HG02798 (cell line): Measurements from ENCODE around the gene ABHD16B.
"Not testable (repeated sequence)": the region's sequence is repeated elsewhere in the genome, so short reads cannot be mapped to it uniquely, and the experiment has no call there.

Experiments
- ATAC-seq: cut with Tn5 transposase; IDR thresholded peaks from one replicate; pipeline ENCODE4 v1.9.1; 2021; ENCODE audit warnings: mild to moderate bottlenecking; ENCODE audit not compliant: unreplicated experiment, poor library complexity

Gene ABHD16B

DNA sequence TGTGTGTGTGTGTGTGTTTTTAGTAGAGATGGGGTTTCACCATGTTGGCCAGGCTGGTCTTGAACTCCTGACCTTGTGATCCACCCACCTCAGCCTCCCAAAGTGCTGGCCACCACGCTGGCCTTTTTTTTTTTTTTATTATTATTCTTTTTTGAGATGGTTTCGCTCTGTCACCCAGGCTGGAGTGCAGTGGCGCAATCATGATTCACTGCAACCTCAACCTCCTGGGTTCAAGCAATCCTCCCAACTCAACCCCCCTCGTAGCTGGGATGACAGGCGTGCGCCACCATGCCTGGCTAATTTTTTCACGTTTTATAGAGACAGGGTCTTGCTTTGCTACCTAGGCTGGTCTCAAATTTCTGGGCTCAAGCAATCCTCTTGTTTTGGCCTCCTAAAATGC lies 12.9 kb downstream of the ABHD16B start:
- ATAC-seq = not testable (repeated sequence)

DNA sequence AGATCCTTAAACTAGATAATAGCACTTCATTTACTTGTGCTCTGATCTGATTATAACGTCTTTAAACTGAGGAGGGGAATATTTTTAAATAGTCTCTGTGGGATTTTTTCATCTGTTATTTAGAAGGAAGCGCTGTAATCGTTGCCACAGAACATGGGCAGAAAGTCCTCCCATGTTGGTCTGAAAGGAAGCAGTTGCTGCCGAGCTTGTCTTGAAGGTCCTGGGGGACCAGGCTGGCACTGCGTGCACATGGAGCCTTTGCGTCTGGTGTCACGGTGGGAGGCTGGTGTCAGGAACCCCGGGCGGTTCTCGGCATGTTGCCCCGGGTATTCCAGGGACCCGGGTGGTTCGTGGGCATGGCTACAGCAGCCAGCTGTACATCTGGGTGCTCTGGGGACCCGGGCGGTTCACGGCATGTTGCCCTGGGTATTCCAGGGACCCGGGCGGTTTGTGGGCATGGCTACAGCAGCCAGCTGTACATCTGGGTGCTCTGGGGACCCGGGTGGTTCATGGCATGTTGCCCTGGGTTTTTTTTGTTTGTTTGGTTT lies 15.3 kb downstream of the ABHD16B start:
- ATAC-seq = no peak

DNA sequence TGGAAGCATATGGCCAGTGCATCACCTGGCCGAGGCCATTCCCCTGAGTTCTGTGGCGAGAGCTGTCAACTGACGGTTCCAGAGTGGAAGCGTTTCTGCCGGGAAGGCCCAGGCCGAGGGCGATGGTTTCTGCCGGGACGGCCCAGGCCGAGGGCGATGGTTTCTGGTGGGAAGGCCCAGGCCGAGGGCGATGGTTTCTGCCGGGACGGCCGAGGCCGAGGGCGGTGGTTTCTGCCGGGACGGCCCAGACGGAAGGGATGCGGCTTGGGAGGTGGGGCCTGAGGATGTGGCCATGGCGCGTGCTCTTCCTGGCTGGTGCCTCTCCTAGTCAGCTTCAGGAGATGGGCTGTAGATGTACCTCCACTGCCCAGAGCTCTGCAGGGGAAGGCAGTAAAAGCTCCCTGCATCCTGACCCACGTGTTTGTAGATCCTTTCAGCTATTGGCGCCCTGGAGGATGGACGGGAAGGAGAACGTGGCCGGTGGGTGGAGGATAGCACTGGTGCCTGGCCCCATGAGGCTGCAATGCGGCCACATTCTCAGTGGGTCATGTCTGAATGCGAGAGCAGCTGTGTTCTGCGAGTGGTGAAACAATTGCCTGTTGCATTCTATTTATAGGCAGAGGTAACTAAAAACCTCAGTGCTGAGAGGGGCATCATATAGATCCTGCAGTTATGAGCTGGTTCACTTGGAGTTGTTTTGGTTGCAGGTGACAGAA lies 16.6 kb downstream of the ABHD16B start:
- no peak for ATAC-seq

DNA sequence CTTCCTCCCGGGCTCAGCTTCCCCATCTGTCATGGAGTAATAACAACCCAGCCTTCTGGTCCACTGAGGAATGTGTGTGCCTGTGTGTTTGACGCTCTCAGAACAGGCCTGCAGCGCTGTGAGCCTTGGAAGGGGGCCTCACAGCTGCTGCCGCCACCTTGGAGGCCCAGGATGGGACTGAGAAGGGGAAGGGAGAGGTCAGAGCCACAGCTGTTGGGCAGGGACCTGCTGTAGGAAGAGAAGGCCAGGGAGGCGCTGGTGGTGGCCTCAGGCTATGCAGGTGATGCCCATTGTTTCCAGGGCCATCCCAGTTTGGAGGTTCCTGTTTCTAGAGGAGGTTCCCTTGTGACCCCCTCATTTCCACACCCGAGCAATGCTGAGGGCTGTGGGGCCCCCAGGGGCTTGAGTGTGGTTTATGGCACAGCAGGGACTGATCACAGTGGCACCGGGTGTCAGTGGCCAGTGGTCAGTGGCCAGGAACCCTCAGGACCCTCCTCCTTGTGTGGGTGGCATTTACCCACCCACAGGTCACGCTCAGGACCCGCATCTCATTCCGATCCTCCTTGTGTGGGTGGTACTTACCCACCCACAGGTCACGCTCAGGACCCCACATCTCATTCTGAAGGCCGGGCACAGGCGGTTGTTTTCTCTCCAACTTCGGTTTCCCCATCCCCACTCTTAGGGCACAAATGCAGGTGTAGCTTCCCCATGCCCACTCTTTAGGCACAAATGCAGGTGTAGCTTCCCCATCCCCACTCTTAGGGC lies 17.8 kb downstream of the ABHD16B start:
- no peak for ATAC-seq

DNA sequence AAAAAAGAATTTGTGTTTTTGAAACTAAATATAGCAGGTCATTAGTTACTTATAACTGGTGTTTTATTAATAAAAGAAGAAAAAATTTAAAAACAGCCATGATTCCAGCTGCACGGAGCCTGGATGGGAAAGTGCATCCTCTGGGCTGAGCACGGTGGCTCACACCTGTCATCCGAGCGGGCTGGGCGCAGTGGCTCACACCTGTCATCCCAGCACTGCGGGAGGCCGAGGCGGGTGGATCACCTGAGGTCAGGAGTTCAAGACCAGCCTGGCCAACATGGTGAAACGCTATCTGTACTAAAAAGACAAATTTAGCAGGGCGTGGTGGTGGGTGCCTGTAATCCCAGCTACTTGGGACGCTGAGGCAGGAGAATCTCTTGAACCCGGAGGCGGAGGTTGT lies 19.6 kb downstream of the ABHD16B start:
- not testable (repeated sequence) for ATAC-seq

DNA sequence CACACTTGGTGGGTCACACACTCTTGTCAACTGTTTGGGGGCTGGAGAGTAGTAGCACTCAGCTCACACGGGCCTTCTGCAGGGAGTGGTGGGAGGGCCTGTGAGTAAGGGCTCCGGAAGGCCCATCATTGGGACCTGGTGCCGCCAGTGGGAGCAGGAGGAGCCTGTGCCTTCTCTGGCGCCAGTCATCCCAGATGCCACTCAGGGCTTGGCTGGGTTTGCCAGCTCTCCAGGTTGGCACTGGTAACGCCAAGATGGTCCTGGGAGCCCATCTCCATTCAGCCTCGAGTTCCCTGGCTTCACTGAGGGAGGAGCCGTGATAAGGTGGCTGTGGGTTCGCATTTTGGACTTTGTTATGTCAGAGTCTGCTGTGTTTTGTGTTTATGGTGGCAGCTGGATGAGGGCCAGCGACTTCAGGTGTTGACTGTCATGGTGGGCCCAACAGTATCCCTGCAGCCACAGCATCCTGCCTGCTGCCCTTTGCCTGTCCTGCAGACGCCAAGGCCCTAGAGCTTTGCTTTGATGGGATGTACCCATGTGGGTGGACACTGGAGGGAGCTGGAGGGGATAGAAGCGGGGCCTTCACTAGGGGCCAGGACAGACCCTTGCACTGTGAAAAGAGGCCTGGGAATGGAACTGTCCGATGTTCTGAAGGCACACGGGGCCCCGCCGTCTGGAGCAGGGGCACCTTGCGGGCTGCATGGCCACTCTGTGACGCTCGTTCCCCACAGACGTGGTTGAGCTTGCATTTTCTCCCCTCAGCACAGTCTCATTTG lies 20.3 kb downstream of the ABHD16B start:
- ATAC-seq = no peak

DNA sequence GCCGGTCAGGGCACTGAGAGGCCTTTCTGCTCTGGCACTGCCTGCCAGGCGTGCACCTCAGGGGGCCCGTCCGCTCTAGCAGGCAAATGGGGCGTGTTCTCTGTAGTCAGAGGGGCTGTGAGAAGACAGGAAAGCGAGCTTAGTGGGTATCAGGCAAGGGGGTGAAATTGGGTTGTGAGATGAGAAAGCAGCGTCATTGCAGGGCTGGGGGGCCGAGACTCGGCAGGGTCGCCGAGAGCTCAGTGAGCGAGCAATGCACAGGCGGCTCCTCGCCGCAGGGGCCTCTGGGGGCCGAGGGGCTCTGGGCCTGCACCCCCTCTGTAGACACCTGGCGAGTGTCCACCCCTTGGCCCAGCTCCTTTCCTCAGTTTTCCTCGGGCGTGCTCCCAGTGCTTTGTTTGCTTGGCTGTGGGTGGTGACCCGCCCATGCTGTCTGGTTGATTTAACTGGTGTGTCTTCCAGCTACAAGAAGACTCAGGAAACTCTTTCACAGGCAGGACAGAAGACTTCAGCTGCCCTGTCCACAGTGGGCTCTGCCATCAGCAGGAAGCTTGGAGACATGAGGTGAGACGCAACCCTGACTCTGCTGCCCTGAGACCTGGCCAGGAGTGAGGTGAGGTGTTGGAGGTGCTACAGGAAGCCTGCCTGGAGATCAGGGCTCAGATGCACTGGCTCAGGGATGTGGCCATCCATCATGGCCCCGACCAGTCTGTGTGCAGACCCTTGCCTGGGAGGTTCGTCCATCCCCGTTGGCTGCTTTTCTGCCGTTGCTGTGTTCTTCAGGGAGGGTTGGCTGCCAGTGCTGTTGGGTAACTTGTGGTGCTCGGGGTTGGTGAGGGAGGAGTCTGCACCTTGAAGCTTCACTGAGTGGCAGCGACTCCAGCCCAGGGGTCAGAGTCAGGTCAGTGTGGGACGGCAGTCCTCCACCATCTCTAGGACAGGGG lies 21.2 kb downstream of the ABHD16B start:
- ATAC-seq = no peak

DNA sequence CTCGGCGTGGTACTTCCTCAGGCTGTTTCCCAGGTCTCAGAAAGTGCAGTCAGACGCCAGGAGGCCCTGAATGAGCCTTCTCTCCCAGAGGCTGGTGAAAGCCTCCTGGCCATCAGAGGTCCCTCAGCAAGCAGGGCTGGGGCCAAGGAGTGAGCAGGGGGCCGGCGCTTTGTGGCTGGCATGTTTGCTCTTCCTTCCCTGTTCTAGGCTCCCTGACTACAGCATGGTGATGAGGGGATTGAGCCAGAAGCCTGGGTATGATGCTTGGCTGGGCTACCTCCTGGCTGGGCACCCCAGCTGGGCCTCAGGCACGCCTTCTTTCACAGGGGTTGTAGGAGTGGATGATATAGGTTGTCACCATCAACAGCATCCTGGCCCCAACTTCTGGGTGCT lies 21.9 kb downstream of the ABHD16B start:
- no peak for ATAC-seq

DNA sequence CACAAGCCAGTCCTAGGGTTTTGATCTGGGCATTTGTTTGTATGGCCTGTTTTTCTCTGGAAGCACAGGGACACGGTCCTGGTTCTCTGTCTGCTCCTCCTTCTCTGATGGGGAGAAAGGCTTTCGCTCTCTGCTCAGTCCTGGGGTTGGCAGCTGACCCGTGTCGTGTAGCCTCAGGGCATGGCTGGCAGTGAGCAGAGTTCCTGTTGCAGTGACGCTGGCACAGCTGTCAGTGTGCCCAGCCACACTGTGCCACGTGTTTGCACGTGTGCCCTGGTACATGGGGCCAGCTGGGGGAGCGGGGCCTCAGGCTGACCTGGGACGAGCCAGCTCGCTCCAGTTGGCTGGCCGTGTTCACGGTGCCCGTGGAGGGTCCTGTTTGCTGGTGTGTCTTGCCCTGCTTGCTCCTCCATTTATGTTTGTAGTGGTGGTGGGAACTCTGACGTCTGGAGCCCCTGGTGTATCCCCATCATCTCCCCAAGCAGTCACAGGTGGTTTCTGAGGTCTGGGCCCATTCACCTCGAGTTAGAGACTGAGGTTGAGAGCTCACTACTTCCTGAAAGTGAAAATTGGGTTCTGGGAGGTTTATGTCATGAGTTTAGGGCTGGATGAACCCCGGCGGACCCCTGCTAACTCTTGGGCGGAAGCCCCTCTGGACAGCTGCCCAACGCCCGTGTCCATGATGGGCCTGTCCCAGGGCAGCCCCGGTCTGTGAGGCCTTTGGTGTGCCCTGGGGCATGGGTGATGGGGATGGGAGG lies 23.4 kb downstream of the ABHD16B start:
- no peak for ATAC-seq

DNA sequence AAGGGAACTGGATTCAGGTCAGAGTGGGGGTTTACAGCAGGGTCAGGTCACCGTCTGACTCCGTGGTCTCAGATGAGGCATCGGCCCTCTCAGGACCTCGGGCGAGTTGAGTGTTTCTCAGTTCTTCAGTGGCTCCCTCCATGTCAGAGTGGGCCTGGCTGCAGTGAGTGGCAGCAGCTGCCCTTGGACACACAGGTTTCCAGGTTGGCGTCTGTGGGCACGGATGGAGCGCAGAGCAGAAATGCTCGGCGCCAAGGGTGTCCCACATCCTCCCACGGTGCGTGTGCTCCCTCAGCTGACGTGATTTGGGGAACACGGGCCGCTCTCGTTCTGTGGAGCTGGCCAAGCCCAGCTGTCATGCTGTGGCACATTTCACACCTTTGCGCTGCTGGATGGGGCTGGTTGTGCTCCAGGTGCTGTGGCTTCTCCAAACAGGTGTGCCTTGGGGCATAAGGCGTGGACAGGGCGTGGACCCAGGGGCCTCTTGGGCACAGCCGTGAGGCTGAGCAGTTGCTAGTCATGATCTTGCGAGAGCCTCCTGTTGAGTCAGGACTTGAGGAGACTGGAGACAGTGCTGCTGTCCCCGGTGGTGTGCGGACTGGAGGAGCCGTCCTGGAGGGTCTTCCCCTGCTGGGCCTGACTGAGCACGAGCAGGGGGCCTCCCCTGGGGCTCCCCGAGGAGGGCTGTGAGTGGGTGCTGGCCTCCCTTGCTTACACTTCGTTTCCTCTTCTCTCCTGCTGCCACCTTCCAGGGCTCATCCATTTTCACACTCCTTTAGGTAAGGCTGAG lies 24.2 kb downstream of the ABHD16B start:
- ATAC-seq = no peak

DNA sequence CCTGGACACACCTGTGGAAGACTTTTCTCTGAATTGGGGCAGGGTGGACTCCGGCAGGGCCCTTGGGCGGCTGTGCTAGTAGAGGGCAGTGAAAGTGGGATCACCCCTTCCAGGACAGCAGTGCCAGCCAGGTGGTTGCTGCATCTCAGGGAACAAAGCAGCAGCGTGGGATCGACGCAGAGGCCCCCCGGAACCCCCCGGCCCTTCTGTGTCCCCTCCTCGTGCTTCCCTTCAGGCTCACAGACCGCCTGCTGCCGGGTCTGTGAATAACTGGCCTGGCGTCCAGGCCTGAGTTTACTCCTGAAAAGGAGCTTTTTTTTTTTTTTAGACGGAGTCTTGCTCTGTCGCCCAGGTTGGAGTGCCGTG lies 24.7 kb downstream of the ABHD16B start:
- no peak for ATAC-seq

DNA sequence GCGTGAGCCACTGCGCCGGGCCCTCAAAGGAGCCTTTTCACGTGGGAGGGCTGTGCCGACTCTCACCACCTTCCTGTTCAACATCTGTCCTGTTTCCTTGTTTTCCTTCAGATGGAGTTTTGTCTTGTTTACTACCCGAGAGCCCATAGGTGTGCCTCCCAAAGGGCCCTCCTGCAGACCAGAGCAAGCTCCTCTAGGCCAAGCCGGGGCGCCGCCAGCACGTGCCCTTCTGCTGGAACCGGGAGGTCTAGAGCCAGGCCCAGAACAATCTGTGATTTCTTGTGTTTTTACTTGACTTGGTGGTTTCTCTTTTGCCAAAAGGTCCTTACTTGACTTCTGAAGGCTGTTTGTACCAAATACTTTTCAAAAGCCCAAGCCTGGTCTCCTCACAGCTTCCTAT lies 25.6 kb downstream of the ABHD16B start:
- ATAC-seq = no peak

DNA sequence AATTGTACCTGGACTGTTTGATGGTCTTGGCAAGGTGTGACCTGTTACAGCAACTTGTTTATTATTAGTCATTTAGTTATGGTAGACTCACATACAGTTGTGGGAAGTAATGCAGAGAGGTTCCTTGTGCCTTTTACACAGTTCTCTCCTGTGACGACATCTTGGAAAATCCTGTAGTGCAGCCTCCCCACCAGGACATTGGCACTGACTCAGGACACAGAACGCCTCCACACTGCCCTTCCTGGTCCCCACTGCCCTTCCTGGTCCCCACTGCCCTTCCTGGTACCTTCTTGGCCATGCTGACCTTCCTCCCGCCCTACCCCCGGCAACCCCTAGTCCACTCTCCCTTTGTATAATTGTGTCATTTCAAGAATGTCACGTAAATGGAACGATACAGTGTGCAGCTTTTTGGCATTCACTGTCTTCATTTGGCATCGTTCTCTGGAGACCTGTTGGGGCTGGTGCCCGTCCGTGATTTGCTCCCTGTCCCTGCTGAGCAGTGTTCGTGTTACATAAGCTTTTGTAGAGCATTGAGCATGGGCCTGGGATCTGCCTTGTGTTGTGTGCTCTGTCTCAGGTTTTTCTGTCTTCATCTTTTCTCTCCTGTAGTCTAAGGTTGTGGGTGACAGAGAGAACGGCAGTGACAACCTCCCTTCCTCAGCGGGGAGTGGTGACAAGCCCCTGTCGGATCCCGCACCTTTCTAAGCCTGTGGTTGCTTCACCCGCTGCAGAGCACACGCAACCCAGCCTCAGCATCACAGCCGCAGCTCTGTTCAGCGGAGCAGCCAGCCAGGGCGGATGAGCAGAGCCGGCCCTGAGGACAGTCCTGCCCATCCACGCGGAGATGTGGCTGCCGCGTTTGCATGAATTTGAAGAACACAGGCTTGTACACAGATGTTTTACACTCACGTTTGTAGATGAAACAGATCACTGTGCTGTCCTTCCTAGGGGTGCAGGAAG lies 28.2 kb downstream of the ABHD16B start:
- no peak for ATAC-seq

DNA sequence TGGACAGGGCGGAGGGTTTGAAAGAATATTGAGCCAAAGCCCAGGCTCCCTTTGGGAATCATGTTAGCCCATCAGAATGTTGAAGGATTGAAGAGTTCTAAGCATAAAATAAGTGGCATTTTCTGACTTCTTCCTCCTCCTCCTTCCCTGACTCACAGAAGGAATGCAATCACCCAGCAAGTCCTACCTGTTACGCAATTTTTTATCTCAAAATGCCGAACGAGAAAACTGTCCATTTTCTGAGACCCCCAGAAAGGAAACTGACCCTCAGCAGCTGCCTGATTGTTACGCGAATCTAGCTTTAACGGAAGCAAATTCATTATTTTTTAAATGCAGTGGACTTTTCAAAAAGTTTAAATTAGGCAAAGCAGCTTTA lies 28.9 kb downstream of the ABHD16B start:
- no peak for ATAC-seq

DNA sequence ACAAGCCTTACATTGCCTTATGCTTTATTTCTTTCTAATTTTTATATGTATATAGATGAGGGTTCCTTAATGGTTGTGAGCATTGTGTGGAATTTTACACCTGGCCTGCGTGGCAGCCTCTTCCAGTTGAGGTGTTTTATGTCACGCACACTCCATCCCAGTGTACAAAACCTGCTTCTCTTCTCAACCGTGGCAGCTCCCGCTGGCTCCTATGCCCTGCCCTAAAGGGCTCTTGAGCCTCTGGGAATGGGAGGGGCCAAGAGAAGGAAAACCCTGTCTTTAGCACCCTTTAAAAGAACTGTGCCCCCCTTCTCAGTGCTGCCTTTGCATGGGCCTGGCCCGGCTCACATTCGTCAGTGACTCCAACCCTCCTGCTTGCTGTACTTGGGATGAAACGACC lies 29.3 kb downstream of the ABHD16B start:
- no peak for ATAC-seq

DNA sequence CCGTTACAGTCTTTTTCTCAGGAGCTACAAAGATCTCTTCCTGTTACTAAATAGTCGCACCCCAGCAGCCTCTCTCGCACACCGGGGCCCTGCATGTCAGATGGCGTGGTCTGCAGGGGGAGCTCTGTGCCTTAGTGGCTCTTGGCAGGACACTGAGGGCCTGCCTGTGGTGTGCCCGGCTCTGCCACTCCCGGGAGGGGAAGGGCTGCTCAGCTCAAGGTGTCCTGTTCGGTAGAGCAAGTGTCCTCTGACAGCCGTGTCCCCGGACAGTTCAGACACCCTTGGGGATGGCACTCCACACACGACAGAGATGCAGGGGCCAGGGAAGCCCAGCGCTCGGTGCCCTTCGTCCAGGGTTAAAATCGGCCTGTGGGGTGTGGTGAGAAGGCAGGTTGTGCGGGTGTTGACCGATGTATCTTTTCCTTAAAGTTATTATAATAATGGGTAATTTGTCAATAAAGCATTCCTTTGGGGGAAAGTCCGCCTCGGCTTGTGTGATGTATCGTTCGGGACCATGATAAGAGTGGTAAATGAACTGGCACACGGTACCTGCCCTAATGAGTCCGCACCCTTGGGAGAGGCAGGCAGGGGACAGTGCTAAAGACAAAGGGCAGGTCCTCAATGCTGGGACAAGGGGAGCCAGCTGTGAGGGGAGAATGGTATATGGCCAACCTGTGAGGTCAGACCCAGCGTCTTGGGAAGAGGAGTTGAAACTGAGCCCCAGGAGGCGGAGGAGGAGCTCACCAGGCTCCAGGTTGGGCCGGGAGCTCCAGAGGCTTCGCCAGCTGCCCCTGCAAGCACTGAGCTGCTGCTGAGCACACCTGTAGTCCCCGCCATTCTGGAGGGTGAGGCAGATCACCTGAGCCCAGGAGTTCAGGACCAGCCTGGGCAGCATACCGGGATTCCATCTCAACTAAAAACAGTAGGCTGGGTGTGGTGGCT lies 30.0 kb downstream of the ABHD16B start:
- ATAC-seq = no peak
